Colon (tissue), 2 donors: Measurements from ENCODE around the gene ITGAE.

Source experiments
- FAIRE-seq: peaks from 2 replicates; lab custom pipeline; 2012; peaks lifted over from hg19 to GRCh38; lab: Jason Lieb, UNC
- donor health status: control.
- donor health status: control.

The ITGAE gene

GRCh38 chr17:3693141-3693540 lies 107.8 kb downstream of the ITGAE start:
- no peak for FAIRE-seq

- FAIRE-seq: no peak
Observed at GRCh38 chr17:3692346-3692745, 108.6 kb downstream of the ITGAE start.

DNA sequence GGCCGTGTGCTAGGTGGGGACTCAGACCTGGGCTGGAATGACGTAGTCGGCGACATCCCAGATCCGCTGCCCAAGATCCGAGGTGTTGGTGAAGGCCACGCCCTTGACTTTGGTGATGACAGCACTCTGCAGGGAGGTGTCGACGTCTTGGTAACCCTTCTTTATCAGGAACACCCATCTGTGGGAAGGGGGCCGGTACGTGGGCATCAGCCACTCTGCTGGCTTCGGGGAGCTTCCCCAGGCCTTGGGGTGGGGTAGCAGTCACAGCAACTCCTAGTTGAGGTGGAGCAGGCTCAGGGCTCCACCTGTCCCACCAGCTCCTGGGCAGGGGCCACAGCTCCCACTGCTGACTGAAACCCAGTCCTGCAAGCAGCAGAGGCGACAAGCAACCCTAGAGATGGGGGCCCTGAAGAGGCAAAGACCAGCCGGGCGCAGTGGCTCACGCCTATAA lies 109.3 kb downstream of the ITGAE start:
- FAIRE-seq: no peak

DNA sequence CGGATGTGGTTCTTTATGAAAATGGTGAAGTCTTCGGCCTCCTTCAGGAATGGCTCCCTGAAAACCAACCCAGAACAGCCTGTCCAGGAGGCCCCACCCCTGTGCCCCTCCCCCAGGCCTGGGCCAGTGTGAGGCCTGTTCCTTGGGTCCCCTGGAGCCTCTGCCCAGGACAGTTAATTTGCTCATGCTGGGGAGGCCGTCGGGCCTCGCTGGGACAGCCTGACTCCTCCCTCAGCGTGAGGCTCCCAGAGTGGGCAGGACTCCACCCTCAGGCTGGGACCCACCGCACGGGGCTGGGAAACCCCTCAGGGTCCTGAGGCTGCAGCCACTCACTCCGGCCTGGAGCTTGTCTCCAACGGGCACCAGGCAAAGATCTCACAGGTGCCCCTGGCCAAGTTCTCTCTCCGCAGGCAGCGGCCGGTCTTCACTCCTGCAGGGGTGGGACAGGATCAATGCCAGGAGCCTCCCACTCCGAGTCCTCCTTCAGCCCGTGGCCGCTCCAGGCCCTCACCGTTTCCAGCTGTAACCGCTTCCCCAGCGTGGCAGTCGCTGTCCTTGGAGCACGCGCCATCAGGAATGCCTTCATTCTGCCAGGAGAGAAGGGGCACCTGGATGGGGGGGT lies 110.8 kb downstream of the ITGAE start:
- no peak for FAIRE-seq

- no peak for FAIRE-seq
Observed at GRCh38 chr17:3689262-3690093, 111.5 kb downstream of the ITGAE start.

- FAIRE-seq: no peak
Observed at GRCh38 chr17:3688852-3689261, 112.1 kb downstream of the ITGAE start.

- FAIRE-seq: no peak
Observed at GRCh38 chr17:3688027-3688553, 112.9 kb downstream of the ITGAE start.

DNA sequence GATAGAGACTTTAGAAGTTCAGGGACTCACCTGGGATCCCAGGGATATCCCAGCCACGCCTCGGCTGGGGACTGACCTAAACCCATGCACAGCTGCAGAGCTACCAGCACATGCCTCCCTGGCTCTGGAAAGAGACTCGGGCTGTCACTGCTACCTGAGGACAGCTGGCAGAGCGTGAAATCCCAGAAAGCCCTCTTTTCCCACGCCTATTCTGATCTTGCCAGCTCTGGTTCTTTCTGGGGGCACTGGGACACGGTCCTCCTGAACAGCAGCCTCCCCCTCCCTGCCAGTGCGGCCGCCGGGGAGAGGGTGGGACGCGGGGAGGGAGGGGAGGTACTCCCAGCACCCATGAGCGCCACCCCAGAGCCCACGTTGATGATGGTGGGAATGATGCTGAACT lies 115.8 kb downstream of the ITGAE start:
- FAIRE-seq: no peak

DNA sequence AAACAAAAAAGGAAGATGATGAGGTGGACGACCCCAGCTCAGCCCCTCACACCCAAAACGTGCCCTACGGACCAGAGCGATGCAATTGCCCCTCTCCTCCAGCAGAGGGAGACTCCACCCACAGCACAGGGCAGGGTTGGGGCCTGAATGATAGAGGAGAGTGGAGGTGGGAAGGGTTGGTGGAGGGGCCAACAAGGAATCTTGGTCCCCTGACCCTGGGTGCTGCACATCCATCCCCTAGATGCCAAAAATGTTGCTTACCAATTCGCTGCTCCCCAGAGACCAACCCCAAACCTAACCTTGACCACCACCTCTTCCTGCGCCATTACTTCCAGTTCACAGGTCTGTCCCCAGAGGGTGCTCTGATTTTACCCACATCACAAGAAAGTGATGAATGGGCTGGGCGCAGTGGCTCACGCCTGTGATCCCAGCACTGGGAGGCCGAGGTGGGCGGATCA lies 117.9 kb downstream of the ITGAE start:
- FAIRE-seq: no peak

DNA sequence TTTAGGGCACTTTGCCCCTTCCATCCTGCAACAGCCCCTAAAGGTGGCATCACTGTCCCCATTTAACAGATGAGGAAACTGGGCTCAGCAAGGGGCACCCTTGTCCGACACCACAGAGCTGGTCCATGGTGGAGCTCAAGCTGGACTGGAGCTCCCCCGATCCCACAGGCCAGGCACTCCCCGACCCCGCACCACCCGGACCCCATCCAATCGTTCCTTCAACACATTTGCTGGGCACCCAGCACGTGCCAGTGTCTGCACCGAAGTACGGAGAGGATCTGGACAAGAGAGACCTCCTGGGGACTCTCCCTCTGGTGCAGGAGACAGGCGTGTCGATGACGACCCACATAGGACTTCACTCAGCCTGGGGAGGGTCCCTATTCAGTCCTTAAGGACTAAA lies 119.0 kb downstream of the ITGAE start:
- FAIRE-seq: no peak

DNA sequence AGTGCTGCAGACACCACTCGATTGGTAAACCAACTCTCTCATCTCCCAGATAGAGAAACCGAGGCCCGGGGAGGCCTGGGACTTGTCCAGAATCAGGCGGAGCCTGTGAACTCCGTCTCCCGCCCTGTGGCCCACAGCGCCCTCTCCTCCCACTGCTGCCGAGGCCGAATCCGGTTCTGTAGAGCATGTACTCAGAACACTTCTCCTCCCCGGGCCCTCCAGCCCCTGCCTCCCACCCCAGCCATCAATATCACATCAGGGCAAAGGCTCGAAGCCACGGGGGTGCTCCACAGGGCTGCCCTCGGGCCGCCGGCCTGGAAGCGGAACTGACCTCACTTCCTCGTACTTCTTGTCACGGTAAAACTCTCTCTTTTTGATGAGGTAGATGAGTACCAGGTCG lies 119.4 kb downstream of the ITGAE start:
- FAIRE-seq: no peak

- FAIRE-seq: no peak
Observed at GRCh38 chr17:3681057-3681456, 119.9 kb downstream of the ITGAE start.

GRCh38 chr17:3679531-3680126 lies 121.4 kb downstream of the ITGAE start:
- FAIRE-seq: no peak

GRCh38 chr17:3678821-3679530 lies 122.0 kb downstream of the ITGAE start:
- FAIRE-seq: no peak

GRCh38 chr17:3678095-3678820 lies 122.7 kb downstream of the ITGAE start:
- no peak for FAIRE-seq

DNA sequence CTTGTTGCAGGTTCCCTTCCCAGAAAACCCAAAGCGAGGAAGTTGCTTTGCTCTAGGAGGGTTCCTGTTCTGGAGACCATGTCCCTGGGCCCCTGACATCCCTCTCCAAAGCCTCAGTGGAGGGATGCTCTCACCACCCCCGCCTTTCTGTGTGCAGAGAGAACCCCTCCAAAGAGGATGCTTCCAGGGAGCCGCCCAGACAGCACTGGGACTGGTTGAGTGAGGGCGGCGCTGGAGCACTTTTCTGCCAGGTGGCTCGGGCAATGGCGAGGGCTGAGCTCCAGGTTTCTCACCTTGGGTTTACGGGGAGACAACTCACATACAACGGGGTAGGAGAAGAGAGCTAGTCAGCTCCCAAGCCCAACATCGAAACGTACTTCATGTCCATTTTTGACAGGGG lies 125.1 kb downstream of the ITGAE start:
- no peak for FAIRE-seq

GRCh38 chr17:3672571-3672970 lies 128.4 kb downstream of the ITGAE start:
- no peak for FAIRE-seq

GRCh38 chr17:3669548-3669947 lies 131.4 kb downstream of the ITGAE start:
- FAIRE-seq: no peak

GRCh38 chr17:3669085-3669347 lies 132.0 kb downstream of the ITGAE start:
- FAIRE-seq: no peak

DNA sequence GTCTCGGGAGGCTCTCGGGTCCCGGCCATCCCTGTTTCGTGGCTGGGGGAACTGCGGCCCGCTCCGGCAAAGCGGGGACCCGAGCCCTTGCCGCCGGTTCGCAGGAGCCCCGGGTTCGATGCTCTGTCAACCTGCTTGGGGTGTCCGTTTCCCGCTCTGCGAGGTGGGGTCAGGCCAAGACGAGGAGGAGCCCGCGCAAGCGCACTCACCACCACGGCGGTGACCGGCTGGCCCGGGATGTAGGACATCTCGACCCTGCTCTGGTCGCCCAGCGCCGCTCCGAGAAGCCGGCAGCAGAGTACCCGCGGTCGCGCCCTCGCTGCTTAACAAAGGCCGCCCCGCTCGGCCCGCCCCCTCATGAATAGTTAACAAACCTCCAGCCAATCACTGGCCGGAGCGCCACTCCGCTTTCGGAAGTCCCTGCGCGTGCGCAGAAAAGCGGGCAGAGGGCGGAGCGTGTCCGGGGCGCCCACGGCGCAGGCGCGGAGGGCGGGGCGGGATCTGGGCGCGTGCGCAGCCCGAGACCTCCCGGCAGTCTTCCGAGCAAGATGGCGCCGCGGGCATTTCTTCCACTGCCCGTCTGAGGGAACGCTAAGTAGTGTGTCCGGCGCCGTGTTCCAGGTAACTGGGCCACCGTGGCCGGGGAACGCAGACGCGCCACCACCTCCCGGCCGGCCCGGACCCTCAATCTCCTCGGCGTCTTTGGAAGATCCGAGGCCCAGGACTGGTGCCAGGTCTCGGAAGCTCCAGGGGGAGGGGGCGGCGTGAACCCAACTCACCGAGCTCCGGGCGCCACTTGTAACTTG lies 132.5 kb downstream of the ITGAE start, which contains the start of the genes EMC6 and TAX1BP3:
Gene EMC6 (plus strand): TSS at position 534 of the 806 bp plus-strand sequence. CDS start 335 bp downstream, outside the sequence.
Gene TAX1BP3 (minus strand): TSS at position 300 of the 806 bp plus-strand sequence. CDS start 52 bp downstream, at position 248.
- FAIRE-seq: no peak
